Nephron progenitor cell (in vitro differentiated cells): ENCODE measurements around the gene HADH.

Experiments
- DNase-seq: peaks from one replicate; pipeline ENCODE4 v3.0.0; 2021
- H3K27ac Mint-ChIP-seq: 2 replicates; pipeline ENCODE4 v1.8.0; 2021; ENCODE audit warnings: mild to moderate bottlenecking, moderate library complexity, mixed read lengths
- H3K27me3 Mint-ChIP-seq: 2 replicates; pipeline ENCODE4 v1.8.0; 2021; ENCODE audit warnings: mild to moderate bottlenecking, low read depth, mixed read lengths; ENCODE audit not compliant: poor library complexity
- H3K36me3 Mint-ChIP-seq: 2 replicates; pipeline ENCODE4 v1.8.0; 2021; ENCODE audit warnings: low read depth, mixed read lengths
- H3K4me1 Mint-ChIP-seq: 2 replicates; pipeline ENCODE4 v1.8.0; 2021; ENCODE audit warnings: mixed read lengths
- H3K4me3 Mint-ChIP-seq: 2 replicates; pipeline ENCODE4 v1.8.0; 2021; ENCODE audit warnings: mild to moderate bottlenecking, moderate library complexity, mixed read lengths
- H3K9me3 Mint-ChIP-seq: 2 replicates; pipeline ENCODE4 v1.8.0; 2021; ENCODE audit warnings: mild to moderate bottlenecking, moderate library complexity, mixed read lengths
- CTCF ChIP-seq: fragments of 200-600 bp; sonication (generic); IDR thresholded peaks from 2 replicates; pipeline ENCODE4 v1.5.0; 2021; ENCODE audit warnings: antibody characterized with exemption

HADH gene

GRCh38 chr4:107999932-108000539 is 10.3 kb downstream of the HADH start:
- H3K27me3 Mint-ChIP-seq: peaks cover 5% of the 10 kb centered on the region
- peaks cover 100% of the 10 kb centered on the region for H3K36me3 Mint-ChIP-seq
- TF ChIP-seq CTCF: no peak
- peaks cover 29% of the 10 kb centered on the region for H3K4me1 Mint-ChIP-seq
- H3K27ac Mint-ChIP-seq: no peak overlapping the region
- DNase-seq: no peak
- H3K4me3 Mint-ChIP-seq: no peak overlapping the region
- H3K9me3 Mint-ChIP-seq: peaks cover 40% of the 10 kb centered on the region

- H3K27me3 Mint-ChIP-seq: peaks cover 5% of the 10 kb centered on the region
- no peak for DNase-seq
- H3K27ac Mint-ChIP-seq: no peak overlapping the region
- H3K36me3 Mint-ChIP-seq: peaks cover 100% of the 10 kb centered on the region
- no peak for TF ChIP-seq CTCF
- no peak overlapping the region for H3K4me3 Mint-ChIP-seq
- H3K4me1 Mint-ChIP-seq: peaks cover 29% of the 10 kb centered on the region
- H3K9me3 Mint-ChIP-seq: peaks cover 40% of the 10 kb centered on the region
Observed at GRCh38 chr4:108001540-108002135, 11.9 kb downstream of the HADH start.

GRCh38 chr4:108003982-108004515 is 14.4 kb downstream of the HADH start:
- no peak for TF ChIP-seq CTCF
- no peak for DNase-seq
- H3K36me3 Mint-ChIP-seq: peaks cover 98% of the 10 kb centered on the region
- H3K9me3 Mint-ChIP-seq: peaks cover 49% of the 10 kb centered on the region
- H3K4me3 Mint-ChIP-seq: no peak overlapping the region
- peaks cover 5% of the 10 kb centered on the region for H3K27me3 Mint-ChIP-seq
- H3K4me1 Mint-ChIP-seq: peaks cover 14% of the 10 kb centered on the region
- no peak overlapping the region for H3K27ac Mint-ChIP-seq

GRCh38 chr4:108004646-108005045 is 15.0 kb downstream of the HADH start:
- DNase-seq: no peak
- Mint-ChIP-seq H3K27ac (no peak overlapping the region), H3K27me3 (peaks cover 5% of the 10 kb centered on the region), H3K4me1 (peaks cover 14% of the 10 kb centered on the region), H3K9me3 (peaks cover 48% of the 10 kb centered on the region), H3K36me3 (peaks cover 98% of the 10 kb centered on the region), H3K4me3 (no peak overlapping the region)
- TF ChIP-seq CTCF: no peak

- DNase-seq: no peak
- peaks cover 14% of the 10 kb centered on the region for H3K4me1 Mint-ChIP-seq
- no peak overlapping the region for H3K4me3 Mint-ChIP-seq
- TF ChIP-seq CTCF: no peak
- peaks cover 45% of the 10 kb centered on the region for H3K9me3 Mint-ChIP-seq
- H3K27me3 Mint-ChIP-seq: peaks cover 2% of the 10 kb centered on the region
- H3K27ac Mint-ChIP-seq: peak overlapping the region; percentile 37
- H3K36me3 Mint-ChIP-seq: peaks cover 98% of the 10 kb centered on the region
Observed at GRCh38 chr4:108005807-108006206, 16.1 kb downstream of the HADH start.

- no peak overlapping the region for H3K27ac Mint-ChIP-seq
- H3K9me3 Mint-ChIP-seq: peaks cover 44% of the 10 kb centered on the region
- H3K4me1 Mint-ChIP-seq: peaks cover 14% of the 10 kb centered on the region
- no peaks in the 10 kb centered on the region for H3K27me3 Mint-ChIP-seq
- no peak overlapping the region for H3K4me3 Mint-ChIP-seq
- TF ChIP-seq CTCF: no peak
- peaks cover 98% of the 10 kb centered on the region for H3K36me3 Mint-ChIP-seq
- no peak for DNase-seq
Observed at GRCh38 chr4:108006361-108006760, 16.7 kb downstream of the HADH start.
